CD1c-positive myeloid dendritic cell (primary cell): ENCODE results near the gene WDR87.

ENCODE experiments used
- DNase-seq: peaks from one replicate; pipeline ENCODE4 v3.0.0-alpha.2; 2016; ENCODE audit errors: extremely low spot score

The WDR87 gene

DNA sequence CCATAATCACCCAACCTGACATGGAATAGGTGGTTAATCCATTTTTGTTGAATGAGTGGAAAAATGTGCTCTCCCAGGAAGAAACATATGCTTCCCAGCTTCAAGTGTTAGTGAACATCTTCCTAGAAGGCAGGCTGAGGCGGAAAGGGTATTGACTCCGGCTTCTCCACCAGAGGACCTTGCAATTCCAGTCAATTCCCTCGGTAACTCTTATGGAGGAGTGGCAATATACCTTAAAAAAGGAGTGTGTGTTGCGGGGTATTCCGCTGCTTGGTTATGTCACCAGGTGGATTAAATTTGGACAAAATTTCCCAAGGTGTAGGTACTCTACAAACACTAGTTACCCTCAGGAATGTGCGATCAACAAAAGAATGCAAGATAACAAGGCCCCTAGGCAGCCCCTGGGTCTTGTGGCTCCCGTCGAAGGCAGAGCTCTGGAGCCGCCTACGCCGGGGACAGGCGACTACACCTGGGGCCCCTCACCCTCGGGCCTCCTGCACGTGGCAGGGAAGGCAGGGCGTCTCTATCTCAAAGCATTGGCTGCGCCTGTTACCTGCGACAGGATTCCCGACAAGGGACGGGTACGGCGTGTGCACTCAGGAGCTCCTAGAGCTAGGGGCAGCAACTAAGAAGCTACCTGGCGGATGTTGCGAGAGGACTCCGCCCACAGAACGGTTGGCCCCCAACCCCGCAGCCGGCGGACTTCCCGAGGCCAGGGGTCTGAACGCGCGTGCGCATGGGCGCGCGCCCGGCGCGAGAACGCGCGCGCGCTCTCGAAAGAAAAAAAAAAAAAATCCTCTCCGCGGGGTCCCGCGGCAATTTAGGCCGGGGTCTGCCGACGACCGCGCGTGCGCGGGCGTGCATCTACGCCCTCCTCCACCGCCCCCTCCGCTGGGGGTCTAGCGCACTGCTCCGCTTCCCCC is at the start of gene WDR87:
WDR87 (minus strand) TSS at position 649 of the 923 bp plus-strand sequence. CDS start 8,355 bp downstream, outside the sequence.
- DNase-seq = peak; percentile 28

DNA sequence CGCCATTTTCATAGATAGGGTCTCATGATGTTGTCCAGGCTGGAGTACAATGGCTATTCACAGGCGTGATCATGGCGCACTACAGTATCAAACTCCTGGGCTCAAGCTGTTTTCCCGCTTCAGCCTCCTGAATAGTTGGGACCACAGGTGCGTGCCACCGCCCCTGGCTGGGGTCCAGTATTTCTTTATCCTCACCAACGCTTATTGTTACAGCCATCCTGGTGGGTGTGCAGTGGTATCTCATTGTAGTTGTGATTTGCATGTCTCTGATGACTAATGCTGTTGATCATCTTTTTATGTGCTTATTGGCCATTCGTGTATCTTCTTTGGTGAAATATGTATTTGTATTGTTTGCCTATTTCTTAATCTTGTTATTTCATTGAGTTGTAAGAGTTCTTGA is 49.6 kb upstream of the WDR87 start:
- DNase-seq = no peak

DNA sequence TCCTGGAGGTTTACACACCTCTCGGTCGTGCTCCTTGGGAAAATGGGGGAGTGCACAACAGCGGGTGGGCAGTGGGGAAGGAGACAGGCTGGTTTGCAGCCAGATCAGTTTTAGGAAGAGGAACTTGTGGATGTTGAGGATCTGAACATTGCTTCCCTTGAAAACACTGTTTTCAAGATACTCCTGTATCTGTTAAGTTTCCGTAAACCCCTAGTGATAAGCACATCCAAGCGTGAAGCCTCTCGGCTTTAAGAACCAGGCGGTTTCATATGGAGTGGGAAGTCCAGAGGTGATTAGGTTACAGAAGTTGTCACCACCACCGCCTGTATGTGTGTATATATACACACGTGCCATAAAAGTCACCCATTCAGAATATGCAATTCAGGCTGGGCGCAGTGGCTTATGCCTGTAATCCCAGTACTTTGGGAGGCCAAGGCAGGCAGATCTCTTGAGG is 48.1 kb upstream of the WDR87 start:
- DNase-seq = peak; percentile 15

DNA sequence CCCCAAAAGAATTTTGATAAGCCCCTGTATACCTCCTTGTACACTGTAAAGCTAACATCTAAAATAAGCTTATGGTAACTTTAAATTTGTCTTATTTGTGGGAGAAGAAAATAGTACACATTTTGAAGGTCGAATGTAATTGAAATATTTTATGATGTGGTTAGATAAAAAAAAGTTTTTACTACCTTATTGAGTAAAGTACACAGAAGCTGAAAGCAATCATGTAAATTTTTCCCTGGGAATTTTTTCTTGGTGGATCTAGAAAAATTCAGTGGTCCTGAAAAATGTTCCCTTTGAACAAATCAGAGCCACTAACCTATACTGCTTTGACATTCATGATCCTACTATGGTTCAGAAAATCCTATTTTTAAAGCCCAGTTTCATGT is 47.5 kb upstream of the WDR87 start:
- DNase-seq = no peak

DNA sequence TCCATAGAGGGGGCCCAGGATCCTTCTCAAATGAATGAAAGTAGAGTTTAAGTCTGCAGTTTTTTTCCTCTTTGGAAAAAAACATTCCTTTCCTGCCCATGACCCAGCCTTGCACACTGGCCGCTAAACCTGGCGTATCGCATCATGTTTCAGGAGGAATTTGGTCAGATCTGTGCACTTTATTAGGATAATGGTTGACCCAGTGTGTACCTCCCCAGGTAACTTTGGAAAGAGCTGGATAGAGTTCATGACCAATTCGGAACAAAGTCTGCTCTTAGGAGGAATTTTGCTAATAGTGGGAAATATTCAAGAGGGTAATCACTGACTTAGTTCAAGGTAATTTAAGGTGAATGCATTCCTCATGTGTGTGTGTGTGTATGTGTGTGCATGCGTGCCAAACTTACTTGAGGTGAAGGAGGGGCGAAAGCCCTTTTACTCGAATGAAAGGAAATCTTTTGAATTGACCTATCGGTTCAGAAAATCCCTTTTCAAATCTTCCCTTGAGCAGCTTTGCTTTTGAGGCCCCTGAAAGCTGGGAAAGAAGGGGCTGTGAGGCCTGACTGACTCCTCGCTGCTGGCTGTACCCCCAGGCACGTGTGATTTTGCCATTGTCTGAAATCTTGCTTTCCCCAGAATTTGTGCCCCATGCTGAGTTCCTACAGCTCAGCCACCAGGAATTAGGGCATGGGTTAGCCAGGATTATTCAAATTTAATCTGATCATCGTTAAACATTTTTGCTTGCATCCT is 47.0 kb upstream of the WDR87 start:
- DNase-seq = no peak

DNA sequence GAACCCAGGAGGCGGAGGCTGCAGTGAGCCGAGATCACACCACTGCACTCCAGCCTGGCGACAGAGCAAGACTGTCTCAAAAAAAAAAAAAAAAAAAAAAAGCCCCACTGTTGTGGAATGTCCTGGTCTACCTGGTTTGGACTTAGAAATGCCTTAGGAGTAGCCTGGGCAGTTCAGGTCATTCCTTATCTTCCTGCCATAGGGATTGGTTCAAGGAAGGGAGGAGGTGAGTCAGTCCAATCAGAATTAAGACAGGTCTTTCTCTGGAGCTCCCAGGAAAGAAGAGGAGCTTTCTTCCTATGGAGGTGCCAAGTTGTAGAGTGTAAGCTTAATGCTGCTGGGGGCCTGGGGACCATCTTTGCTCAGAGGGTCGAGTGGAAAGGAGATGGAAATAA is 45.4 kb upstream of the WDR87 start:
- no peak for DNase-seq

DNA sequence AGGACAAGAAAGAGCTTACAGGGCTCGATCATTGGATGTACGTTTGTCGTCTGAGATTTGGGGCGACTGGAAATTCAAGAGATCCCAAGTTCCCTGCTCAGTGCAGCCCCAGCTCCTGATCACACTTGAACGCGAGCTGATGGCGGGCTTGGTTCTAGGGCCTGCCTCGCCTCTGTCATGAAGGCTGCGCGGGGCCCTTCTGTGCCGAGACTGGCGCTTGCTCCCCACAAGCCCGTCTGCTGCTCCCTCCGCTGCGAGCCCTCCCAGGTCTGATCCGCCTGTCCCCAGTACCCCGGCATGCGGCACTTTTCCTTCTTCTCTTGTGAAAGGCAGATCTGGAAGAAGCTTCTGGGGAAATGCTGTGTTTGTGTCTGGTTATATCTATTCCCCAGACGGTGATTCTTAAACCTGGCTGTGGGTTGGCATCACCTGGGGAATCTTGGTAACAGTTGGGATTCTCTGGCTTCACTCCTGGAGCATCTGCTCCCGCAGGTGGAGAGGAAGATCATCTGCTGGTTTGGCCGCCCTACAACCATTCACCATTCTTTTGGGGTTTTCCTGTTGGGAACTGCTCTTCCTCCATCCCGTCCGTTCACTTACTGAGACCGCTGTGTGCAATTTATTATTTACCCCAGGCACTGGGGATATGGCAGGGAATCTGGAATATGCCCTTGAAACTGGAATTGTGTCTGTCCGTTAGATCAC is 44.2 kb upstream of the WDR87 start:
- DNase-seq = no peak

DNA sequence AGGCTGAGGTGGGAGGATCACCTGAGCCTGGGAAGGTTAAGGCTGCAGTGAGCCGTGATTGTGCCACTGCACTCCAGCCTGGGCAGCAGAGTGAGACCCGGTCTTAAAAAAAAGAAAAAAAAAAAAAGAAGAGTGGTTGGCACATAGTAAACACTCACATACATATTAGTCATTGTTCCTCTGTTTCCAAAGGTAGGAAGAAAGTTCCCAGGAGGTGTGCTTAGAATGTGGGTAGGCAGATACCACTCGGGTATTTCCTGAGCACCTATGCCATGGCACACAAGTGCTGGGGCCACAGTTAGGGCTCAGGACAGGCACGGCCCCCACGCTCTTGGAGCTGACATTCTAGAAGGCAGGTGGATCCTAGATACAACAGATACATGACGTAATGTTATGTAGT is 42.0 kb upstream of the WDR87 start:
- no peak for DNase-seq

DNA sequence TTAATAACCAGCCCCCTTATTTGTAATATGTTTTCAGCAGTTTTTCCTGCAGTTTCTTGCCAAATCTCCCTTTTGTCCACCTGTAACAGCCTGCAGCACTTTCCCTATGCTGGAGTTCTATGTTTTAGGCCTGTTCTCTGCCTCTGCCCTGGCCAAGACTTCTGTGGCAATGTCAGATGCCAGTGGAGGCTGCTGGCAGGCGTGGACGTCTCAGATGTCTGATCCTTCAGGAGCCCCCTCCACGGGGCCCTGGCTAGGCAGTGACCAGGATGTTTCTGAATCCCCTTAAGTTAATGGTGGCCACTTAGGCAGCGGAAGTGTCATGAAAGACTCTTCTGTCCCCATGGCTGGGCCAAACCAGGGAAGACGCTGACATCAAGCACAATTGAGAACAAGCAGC is 41.4 kb upstream of the WDR87 start:
- DNase-seq = no peak

DNA sequence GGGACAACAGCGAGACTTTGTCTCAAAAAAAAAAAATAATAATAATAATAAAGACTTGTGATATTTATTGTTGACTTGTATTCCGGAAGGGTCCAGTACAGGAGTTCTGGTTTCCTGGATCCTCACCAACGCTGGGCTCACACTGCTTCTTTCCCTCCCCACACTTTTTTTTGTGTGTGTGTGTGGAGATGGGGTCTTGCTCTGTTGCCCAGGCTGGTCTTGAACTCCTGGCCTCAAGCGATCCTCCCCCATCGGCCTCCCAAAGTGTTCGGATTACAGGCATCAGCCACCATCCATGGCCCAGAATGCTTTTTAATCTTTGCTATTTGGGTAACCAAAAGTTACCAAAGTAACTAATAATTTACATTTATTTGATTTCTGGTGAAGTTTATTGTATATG is 39.7 kb upstream of the WDR87 start:
- no peak for DNase-seq

DNA sequence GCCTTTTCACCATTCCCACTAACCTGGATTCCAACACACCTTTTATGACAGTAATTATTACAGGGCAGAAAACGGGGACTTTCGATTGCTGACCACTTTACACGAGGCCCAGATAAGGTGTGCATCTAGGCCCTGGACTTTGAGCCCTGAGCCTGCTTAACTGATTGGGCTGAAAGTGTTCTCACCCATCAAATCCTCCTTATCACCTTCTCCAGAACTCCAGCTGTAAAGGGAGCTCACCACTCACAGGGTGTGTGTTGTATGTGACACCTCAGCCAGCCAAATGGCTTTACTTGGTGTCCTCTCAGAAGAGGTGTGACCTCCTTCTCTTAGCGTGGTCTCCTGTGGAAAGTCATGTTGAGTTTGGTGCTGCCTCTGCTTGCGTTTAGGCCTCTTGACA is 37.1 kb upstream of the WDR87 start:
- no peak for DNase-seq

DNA sequence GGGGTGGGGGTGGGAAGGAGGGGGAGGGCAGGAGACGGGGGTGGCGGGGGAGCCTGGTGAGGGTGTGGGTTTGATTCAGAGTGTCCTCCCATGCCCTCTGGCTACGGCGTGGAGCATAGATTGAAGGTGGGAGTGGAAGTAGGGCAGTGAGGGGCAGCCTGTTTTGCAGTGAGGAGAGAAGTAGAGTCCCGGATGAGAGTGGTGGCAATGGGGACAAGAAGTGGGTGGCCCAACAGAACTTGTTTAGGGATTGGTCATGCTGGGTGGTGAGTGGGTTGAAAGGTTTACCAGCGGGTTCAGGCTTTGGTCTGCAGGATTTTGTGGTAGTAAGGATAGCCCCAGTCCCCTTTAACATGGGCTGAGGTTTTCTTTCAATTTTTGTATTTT is 36.1 kb upstream of the WDR87 start:
- DNase-seq = no peak

DNA sequence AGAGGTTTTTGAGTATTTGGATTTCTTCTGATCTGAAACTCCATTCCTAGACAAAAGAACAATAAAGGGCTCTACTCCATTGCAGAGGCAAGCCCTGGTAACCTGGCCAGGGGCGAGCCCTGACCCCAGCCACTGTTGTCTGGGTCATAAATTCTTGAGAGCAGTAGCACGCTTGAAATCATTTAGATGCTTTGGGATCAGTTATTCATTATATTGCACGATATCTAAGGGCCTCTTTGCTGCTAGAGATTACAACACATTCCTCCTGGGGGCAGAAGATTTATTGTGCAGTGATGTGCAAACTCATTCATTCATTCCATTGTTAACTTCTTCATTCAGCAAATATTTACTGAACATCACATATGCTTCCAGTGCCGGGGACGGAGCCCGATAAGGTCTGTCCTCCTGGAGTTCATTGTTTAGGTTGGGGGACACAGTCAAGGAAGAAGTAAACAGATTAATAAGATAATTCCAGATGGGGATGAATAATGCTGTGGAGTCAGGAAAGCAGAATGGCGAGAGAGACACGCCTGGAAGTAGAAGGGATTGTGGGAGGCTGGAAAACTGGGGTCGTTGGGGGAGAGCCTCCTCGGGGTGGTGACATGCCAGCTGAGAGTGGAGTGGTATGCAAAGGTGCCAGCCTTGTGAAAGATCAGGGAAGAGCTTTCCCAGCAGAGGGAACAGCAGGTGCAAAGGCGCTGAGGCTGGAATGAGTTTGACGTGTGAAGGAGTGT is 35.6 kb upstream of the WDR87 start:
- no peak for DNase-seq

DNA sequence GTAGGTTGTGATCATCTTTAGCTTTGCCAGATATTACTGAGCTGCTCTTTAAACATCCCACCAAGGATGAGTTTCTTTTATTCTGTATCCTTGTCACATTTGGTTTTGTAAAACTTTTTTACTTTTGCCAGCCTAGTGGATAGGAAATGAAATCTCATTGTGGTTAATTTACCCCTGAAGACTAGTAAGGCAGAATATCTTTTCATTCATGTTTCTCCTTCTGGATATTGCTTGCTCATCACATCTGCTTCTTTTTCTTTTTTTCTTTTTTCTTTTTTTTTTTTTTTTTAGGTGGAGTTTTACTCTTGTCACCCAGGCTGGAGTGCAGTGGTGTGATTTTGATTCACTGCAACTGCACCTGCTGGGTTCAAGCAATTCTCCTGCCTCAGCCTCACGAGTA is 32.0 kb upstream of the WDR87 start:
- DNase-seq = no peak

DNA sequence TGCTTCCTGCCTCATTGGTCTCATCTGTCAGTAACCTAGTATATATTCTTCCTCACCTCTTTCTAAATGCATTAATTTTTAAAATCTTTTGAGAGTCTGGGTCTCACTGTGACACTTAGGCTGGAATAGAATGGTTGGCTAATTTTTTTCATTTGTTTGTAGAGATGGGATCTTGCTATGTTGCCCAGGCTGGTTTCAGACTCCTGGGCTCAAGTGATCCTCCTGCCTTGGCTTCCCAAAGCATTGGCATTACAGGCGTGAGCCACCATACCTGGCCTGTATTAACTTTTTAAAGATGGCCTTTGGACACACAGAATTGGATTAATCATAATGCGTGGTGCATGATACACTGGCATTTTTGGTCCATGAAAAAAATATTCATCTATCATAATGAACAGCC is 30.5 kb upstream of the WDR87 start:
- DNase-seq = no peak

DNA sequence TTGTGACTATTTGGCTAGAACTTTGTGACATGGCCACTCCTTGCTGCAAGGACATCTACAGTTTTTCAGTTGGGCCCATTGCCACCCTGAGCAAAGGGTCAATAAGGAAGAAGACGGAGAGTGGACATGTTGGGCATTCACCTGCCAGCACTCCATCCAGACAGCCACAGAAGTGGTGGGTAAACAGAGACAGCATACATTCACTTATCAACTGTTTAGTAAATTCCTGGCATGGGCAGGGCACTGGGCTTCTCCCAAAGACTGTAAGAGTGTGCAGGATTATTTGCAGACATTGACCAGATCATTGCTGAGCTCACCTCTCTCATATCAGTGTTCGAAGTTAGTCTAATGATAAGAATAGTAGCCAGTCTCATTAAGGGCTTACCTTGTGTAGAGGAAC is 29.8 kb upstream of the WDR87 start:
- no peak for DNase-seq

DNA sequence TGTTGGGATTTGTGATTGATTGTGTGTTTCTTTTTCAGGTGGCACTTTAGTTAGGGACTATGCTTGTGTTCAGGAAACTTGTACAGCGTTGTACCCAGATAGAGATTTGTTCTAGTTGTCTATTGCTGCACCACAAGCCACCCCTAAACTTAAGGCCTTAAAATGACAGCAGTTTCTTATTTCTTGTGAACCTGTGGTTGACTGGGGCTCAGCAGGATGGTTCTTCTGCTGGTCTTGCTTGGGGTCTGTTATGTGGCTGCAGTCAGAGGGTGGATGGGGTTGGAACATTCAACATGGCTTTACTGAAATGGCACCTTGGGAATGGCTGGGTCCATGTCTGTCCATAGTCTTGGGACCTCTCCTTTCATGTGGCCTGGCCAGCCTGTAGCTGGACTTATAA is 28.9 kb upstream of the WDR87 start:
- DNase-seq = no peak

DNA sequence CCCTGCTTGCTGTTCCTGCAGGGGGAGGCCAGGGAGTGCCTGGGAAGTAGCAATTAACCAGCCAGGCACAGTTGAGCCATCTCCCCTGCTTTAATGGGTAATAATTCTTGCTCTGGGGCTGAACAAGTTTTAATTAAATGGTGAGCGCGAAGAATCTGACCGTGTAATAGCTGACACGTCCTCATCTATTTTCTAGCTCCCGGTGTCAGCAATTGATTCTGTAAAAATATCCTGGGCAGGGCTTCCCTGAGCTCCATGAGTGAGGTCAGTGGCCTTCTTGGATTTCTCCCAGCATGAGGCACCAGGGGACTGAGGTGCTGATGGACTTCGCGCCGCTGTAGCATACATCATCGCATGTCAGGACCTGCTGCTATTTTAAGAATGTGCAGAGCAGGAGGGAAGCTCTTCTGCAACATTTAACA is 27.6 kb upstream of the WDR87 start:
- no peak for DNase-seq

DNA sequence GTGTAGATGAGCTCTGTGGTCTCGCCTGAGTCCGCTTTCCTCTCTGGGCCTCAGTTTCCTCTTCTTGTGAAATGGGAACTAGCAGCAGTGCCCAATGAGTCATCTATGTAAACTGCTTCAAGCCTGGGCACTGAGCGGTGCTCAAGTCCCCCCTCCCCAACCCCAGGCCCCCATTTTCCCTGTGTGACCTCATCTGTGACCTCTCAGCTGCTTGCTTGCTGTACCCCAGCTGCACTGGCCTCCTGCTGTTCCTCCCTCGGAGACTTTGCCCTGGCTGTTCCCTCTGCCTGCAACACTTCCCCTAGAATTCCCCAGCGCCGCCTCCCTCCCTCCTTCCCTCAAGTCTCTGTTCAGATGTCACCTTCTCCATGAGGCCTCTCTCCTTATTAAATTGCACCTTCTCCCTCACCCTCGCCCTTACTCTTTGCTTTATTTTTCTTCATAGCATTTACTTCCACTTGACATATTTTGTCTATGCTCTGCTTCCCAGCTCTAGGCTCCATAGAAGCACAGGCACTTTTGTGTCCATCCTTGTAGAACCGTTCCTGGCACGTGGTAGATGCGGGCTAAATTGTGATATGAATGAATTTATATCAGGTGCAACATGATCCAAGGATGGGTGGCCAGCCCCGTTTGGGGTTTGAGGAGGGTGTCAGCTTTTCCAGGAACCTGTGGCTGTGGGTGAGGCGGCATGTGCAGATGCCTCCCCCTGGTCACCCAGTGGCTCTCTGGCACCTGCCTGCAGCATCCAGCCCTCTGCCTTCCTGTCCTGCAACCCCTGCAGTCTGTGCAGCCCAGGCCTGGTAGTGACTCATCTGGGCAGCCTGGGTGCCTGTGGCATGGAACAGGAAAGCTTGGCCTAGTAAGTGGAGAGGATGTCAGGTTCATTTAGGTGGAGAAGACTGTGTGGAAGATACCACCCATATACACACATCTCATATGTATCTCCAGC is 26.9 kb upstream of the WDR87 start:
- peak; percentile 69 for DNase-seq

DNA sequence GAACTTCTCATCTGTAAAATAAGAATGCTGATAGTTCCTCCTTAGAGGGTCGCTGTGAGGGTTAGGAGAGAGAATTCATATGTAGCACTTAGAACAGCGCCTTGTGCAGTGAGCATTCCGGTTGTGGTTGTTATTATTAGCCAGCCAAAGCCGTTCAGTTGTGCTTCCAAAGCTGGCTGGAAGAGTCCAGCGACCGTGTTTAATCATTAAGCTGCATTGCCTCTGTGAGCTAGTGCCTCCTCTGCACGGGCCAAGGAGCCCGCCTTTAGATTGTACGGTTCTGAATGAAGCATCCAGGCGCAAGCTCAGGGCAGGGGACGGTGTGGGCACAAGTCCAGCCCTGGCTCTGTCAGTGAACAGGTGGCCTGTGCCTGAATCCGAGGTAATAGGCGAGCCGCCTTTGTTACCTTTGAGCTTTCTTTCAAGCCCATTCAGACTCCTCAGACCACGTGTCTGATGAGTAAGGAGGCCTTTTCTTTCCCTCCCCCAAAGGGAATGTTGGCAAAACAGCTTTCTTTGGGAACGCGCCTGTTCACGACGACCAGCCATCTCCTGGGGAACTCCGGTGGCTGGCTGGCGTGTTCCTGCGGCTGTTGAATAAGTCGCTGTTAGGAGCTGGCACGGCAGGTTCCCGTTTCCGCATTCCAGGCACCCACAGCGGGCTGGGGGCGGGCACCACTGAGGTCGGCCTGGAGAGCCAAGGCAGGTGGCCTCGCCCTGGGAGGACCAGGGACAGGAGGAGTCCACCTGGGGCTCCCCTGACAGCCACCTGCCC is 25.7 kb upstream of the WDR87 start:
- peak; percentile 87 for DNase-seq
